GM19239 (cell line): ENCODE data around the gene NAA38.
A peak's percentile ranks its signal among the peaks of the same experiment; 100 is the strongest.
"Not testable (repeated sequence)": the region's sequence is repeated elsewhere in the genome, so short reads cannot be mapped to it uniquely, and the experiment has no call there.

ENCODE experiments used
- DNase-seq: peaks from one replicate; pipeline ENCODE4 v3.0.0; 2011; ENCODE audit warnings: low spot score; ENCODE audit not compliant: insufficient read length
- FAIRE-seq: peaks from 2 replicates; lab custom pipeline; 2011; peaks lifted over from hg19 to GRCh38; lab: Jason Lieb, UNC

The NAA38 gene

GRCh38 chr17:7882629-7883028, 25.3 kb upstream of the NAA38 start:
- DNase-seq (no peak), FAIRE-seq (no peak)

GRCh38 chr17:7882068-7882467, 24.7 kb upstream of the NAA38 start:
- DNase-seq (no peak), FAIRE-seq (peak; percentile 28)

- DNase-seq = no peak
- FAIRE-seq = peak; percentile 4
These were observed 24.1 kb upstream of the NAA38 start for GRCh38 chr17:7881276-7882054.

GRCh38 chr17:7880076-7880868, 22.9 kb upstream of the NAA38 start:
- FAIRE-seq (peak; percentile 90), DNase-seq (no peak)

GRCh38 chr17:7878234-7878633, 20.9 kb upstream of the NAA38 start:
- DNase-seq (no peak), FAIRE-seq (no peak)

- FAIRE-seq (peak; percentile 51), DNase-seq (no peak)
These were observed 18.5 kb upstream of the NAA38 start for GRCh38 chr17:7875804-7876370.

- DNase-seq = no peak
- no peak for FAIRE-seq
These were observed 15.7 kb upstream of the NAA38 start for GRCh38 chr17:7873051-7873450.

- no peak for DNase-seq
These were observed 10.5 kb upstream of the NAA38 start for GRCh38 chr17:7867881-7868329.

GRCh38 chr17:7864995-7865650, 7.8 kb upstream of the NAA38 start:
- DNase-seq (no peak), FAIRE-seq (no peak)

More at GRCh38 chr17:7867881-7868329, 10.5 kb upstream of the NAA38 start:
- no peak for FAIRE-seq

GRCh38 chr17:7864384-7864783, 7.0 kb upstream of the NAA38 start:
- not testable (repeated sequence) for DNase-seq, FAIRE-seq

GRCh38 chr17:7862692-7863437, 5.5 kb upstream of the NAA38 start:
- FAIRE-seq = no peak
- DNase-seq = no peak

GRCh38 chr17:7859028-7859427, 1.7 kb upstream of the NAA38 start:
- FAIRE-seq = no peak
- no peak for DNase-seq

- FAIRE-seq = no peak
- DNase-seq = no peak
These were observed 1.1 kb upstream of the NAA38 start for GRCh38 chr17:7858522-7858810.

- FAIRE-seq = no peak
- no peak for DNase-seq
These were observed 558 bp upstream of the NAA38 start, which contains the start of gene CYB5D1 for GRCh38 chr17:7857713-7858521. CYB5D1 (plus strand) TSS chr17:7858003; CDS start chr17:7858135, 132 bp downstream.

GRCh38 chr17:7856011-7856810, 1.1 kb downstream of the NAA38 start:
- FAIRE-seq (peak; percentile 85), DNase-seq (no peak)

- DNase-seq = no peak
- no peak for FAIRE-seq
These were observed 1.7 kb downstream of the NAA38 start for GRCh38 chr17:7855660-7856010.

GRCh38 chr17:7854851-7855659, 2.3 kb downstream of the NAA38 start, which contains the start of gene TMEM88:
TMEM88 (plus strand) TSS chr17:7855066; CDS start chr17:7855075, 9 bp downstream.
- DNase-seq = no peak
- FAIRE-seq = no peak
